ENCODE measurements around the gene ITGB2. TPM values are rescaled to one million over a fixed set of nuclear protein-coding genes. Genes with fewer than 3 reads are reported as not detected.
"Not testable (repeated sequence)": the region's sequence is repeated elsewhere in the genome, so short reads cannot be mapped to it uniquely, and the experiment has no call there.

The ITGB2 gene
- total RNA-seq, 1 experiment from 2014 or later: 45.1 TPM

DNA sequence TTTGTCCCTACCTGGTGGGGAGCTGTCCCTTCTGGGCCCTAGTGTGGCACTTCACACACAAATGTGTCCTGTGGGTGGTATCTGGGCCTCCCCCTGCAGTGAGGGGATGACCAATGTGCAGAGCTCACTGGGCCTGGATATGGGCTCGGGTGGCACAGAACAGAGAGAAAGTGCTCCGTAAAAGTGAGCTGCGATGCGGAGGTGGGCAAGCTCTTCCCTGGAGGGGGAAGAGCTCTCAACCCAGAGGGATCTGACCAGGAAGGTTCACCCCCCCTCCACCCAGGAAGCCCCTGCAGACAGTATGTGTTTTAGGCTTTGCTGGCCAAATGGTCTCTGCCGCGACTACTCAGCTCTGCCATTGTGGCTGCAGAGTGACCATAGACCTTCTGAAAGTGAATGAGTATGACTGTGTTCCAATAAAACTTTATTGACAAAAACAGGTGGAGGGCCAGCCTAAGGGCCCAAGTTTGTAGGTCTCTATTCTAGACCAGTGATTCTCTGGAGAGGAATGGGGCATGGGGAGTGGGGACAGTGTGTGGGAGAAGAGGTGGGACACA, 8.6 kb upstream of the ITGB2 start:
- Histone ChIP-seq H2AFZ (ENCODE audit: low read length) (no peak overlapping the region), H3K79me2 (ENCODE audit: low read length) (peaks cover 59% of the 10 kb centered on the region), H3K27ac (ENCODE audit: low read length) (peak overlapping the region; percentile 98), H3K4me2 (ENCODE audit: low read length) (peak overlapping the region; percentile 33; the same call in 1 of the 2 replicates), H4K20me1 (ENCODE audit: low read length) (no peaks in the 10 kb centered on the region), H3K27me3 (ENCODE audit: low read length) (no peaks in the 10 kb centered on the region), H3K9ac (ENCODE audit: low read length) (no peak overlapping the region), H3F3A (ENCODE audit: low read length, unreplicated experiment) (peaks cover 8% of the 10 kb centered on the region), H3K9me3 (ENCODE audit: low read length) (no peaks in the 10 kb centered on the region), H3K9me2 (replicated peaks; ENCODE audit: low read length) (no peaks in the 10 kb centered on the region), H3K36me3 (ENCODE audit: low read depth, low read length) (peaks cover 2% of the 10 kb centered on the region; the same call in 1 of the 2 replicates), H3K4me3 (ENCODE audit: low read length) (no peak overlapping the region), H3K4me1 (ENCODE audit: insufficient read depth, low read length) (peaks cover 86% of the 10 kb centered on the region)
- BruUV-seq (replicated peaks): no TSS peak
- DNase-seq (peak; percentile 26), ATAC-seq (no peak)
- POLR2A ChIA-PET (ENCODE audit: unreplicated experiment): no interaction called here
- TF ChIP-seq EZH2phosphoT487 (IDR thresholded peaks at IDR 0.05; ENCODE audit: borderline replicate concordance, low read length) (no peak), EZH2 (IDR thresholded peaks at IDR 0.05; ENCODE audit: low read length, unreplicated experiment) (no peak)
- TF ChIP-seq, protein P1, sequence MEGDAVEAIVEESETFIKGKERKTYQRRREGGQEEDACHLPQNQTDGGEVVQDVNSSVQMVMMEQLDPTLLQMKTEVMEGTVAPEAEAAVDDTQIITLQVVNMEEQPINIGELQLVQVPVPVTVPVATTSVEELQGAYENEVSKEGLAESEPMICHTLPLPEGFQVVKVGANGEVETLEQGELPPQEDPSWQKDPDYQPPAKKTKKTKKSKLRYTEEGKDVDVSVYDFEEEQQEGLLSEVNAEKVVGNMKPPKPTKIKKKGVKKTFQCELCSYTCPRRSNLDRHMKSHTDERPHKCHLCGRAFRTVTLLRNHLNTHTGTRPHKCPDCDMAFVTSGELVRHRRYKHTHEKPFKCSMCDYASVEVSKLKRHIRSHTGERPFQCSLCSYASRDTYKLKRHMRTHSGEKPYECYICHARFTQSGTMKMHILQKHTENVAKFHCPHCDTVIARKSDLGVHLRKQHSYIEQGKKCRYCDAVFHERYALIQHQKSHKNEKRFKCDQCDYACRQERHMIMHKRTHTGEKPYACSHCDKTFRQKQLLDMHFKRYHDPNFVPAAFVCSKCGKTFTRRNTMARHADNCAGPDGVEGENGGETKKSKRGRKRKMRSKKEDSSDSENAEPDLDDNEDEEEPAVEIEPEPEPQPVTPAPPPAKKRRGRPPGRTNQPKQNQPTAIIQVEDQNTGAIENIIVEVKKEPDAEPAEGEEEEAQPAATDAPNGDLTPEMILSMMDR (conservative IDR thresholded peaks at IDR 0.05; ENCODE audit: low read depth, low read length): no peak
- intact Hi-C loops (cut with micrococcal nuclease): no loop called here
- CTCF ChIA-PET: no interaction called here

- intact Hi-C loops (cut with micrococcal nuclease): loop anchor here (1.0 kb wide), 1 partner anchor 55 kb away; the partner anchor contains the start of gene PTTG1IP
- H3K27me3 ChIP-seq (ENCODE audit: low read length); H4K20me1 ChIP-seq (ENCODE audit: low read length); H3K9me2 ChIP-seq (replicated peaks; ENCODE audit: low read length); ATAC-seq; BruUV-seq (replicated peaks); H3K36me3 ChIP-seq (ENCODE audit: low read depth, low read length); H3K9me3 ChIP-seq (ENCODE audit: low read length); H3F3A ChIP-seq (ENCODE audit: low read length, unreplicated experiment): not testable (repeated sequence)
- peak; percentile 76 for DNase-seq
- Histone ChIP-seq H3K27ac (ENCODE audit: low read length) (peak overlapping the region; percentile 98), H3K4me1 (ENCODE audit: insufficient read depth, low read length) (peaks cover 82% of the 10 kb centered on the region), H3K79me2 (ENCODE audit: low read length) (peaks cover 59% of the 10 kb centered on the region), H3K4me3 (ENCODE audit: low read length) (peak overlapping the region; percentile 63), H3K9ac (ENCODE audit: low read length) (peak overlapping the region; percentile 82), H2AFZ (ENCODE audit: low read length) (0 out of 2 replicates have a peak overlapping the region, but pooled peaks have one; percentile 23), H3K4me2 (ENCODE audit: low read length) (peak overlapping the region; percentile 91)
- POLR2A ChIA-PET (ENCODE audit: unreplicated experiment): interaction anchor here (0.6 to 1.3 kb wide), 2 partner anchors 106 to 108 kb away, joined by 3 to 7 read pairs; no protein-coding TSS in a partner anchor
- CTCF ChIA-PET: interaction anchor here (1.3 kb wide), 1 partner anchor 53 kb away, joined by 3 read pairs; no protein-coding TSS in a partner anchor
Measured at GRCh38 chr21:44928500-44929241, 8.0 kb upstream of the ITGB2 start.

GRCh38 chr21:44927587-44928461, 7.1 kb upstream of the ITGB2 start:
- peak overlapping the region; percentile 63 for H3K4me3 ChIP-seq (ENCODE audit: low read length)
- intact Hi-C loops (cut with micrococcal nuclease): loop anchor here (1.0 kb wide), 1 partner anchor 55 kb away; the partner anchor contains the start of gene PTTG1IP
- peak overlapping the region; percentile 98 for H3K27ac ChIP-seq (ENCODE audit: low read length)
- ATAC-seq (peak; percentile 65), DNase-seq (peak; percentile 96)
- H3F3A ChIP-seq (ENCODE audit: low read length, unreplicated experiment): peaks cover 8% of the 10 kb centered on the region
- H3K79me2 ChIP-seq (ENCODE audit: low read length): peaks cover 56% of the 10 kb centered on the region
- H3K9me3 ChIP-seq (ENCODE audit: low read length): no peaks in the 10 kb centered on the region
- H3K9ac ChIP-seq (ENCODE audit: low read length): peak overlapping the region; percentile 82
- CTCF ChIA-PET: interaction anchor here (0.6 to 1.3 kb wide), 7 partner anchors 13 to 127 kb away, joined by 3 to 12 read pairs (median 5); partner anchors contain the start of gene PTTG1IP
- H3K4me2 ChIP-seq (ENCODE audit: low read length): peak overlapping the region; percentile 91
- H3K36me3 ChIP-seq (ENCODE audit: low read depth, low read length): no peaks in the 10 kb centered on the region
- TSS peak; percentile 59 for BruUV-seq (replicated peaks)
- peak overlapping the region; percentile 41 for H2AFZ ChIP-seq (ENCODE audit: low read length)
- no peaks in the 10 kb centered on the region for H3K27me3 ChIP-seq (ENCODE audit: low read length)
- no peaks in the 10 kb centered on the region for H4K20me1 ChIP-seq (ENCODE audit: low read length)
- peaks cover 73% of the 10 kb centered on the region for H3K4me1 ChIP-seq (ENCODE audit: insufficient read depth, low read length)
- no peaks in the 10 kb centered on the region for H3K9me2 ChIP-seq (replicated peaks; ENCODE audit: low read length)
- POLR2A ChIA-PET (ENCODE audit: unreplicated experiment): interaction anchor here (0.6 to 1.3 kb wide), 9 partner anchors 11 to 1056 kb away, joined by 3 to 18 read pairs (median 6); no protein-coding TSS in a partner anchor
- TF ChIP-seq EZH2phosphoT487 (IDR thresholded peaks at IDR 0.05; ENCODE audit: borderline replicate concordance, low read length): no peak
- TF ChIP-seq, protein P1 (conservative IDR thresholded peaks at IDR 0.05; ENCODE audit: low read depth, low read length): peak; percentile 35
